AG04450 (cell line): Measurements from ENCODE around the gene PNKD. TPM values are rescaled to one million over a fixed set of nuclear protein-coding genes. Genes with fewer than 3 reads are reported as not detected.

Source experiments
- CTCF ChIA-PET: fragments of 300-600, 350-600 bp; formaldehyde crosslinking; extraction: SDS; loops from one replicate; lab custom pipeline; 2022; ENCODE audit warnings: antibody characterized with exemption, inconsistent platforms; lab: Charles Lee
- POLR2A ChIA-PET: fragments of 350-600 bp; formaldehyde crosslinking; extraction: SDS; loops from one replicate; lab custom pipeline; 2021; ENCODE audit warnings: antibody characterized with exemption, inconsistent platforms; lab: Yijun Ruan, JAX
- DNase-seq: peaks from one replicate; pipeline ENCODE4 v3.0.0-alpha.2; 2011; ENCODE audit warnings: low read depth, low spot score
- H3K27ac ChIP-seq: one replicate; pipeline ENCODE4 v1.5.1; 2012; ENCODE audit warnings: low read depth, low read length, control low read depth
- H3K27me3 ChIP-seq: one replicate; pipeline ENCODE4 v1.6.0; 2012; ENCODE audit warnings: low read length; ENCODE audit not compliant: control insufficient read depth, insufficient read depth
- H3K4me3 ChIP-seq: 2 replicates; pipeline ENCODE4 v1.5.1; 2011; ENCODE audit warnings: mild to moderate bottlenecking, low read depth, low read length, control low read depth
- H3K9me3 ChIP-seq: 2 replicates; pipeline ENCODE4 v1.5.1; 2012; ENCODE audit warnings: low read length; ENCODE audit not compliant: control insufficient read depth, insufficient read depth
- CTCF ChIP-seq: IDR thresholded peaks from 2 replicates; pipeline ENCODE4 v1.5.1; 2011; ENCODE audit warnings: low read depth, low read length, control low read depth, inconsistent platforms
- polyA minus RNA-seq: library from RNA; depleted of rRNA, polyadenylated mRNA; stranded (reverse); fragments of >200 nt; gene quantifications from 2 replicates; pipeline ENCODE4 v1.2.3, GENCODE V29; 2011; rRNA and poly(A)+ RNA removed
- polyA plus RNA-seq: library from polyadenylated mRNA; depleted of rRNA; stranded (reverse); fragments of >200 nt; gene quantifications from 2 replicates; pipeline ENCODE4 v1.2.3, GENCODE V29; 2011; rRNA removed

PNKD gene
- polyA plus RNA-seq (32.1 and 45.9 TPM in 2 replicates), polyA minus RNA-seq (12.6 and 18.3 TPM in 2 replicates)

- H3K27ac ChIP-seq = peak within 1 kb of the TSS; percentile 65
- H3K9me3 ChIP-seq = no peaks in the 10 kb centered on the region; the same call in 1 of the 2 replicates
- DNase-seq = peak; percentile 99
- 0 out of 2 replicates have a peak, but pooled peaks have one; percentile 26 for TF ChIP-seq CTCF
- H3K4me3 ChIP-seq = peak within 1 kb of the TSS; percentile 96
- POLR2A ChIA-PET = interaction anchor here (0.6 to 3.0 kb wide), 6 partner anchors 11 to 388 kb away, joined by 3 to 17 read pairs (median 4); no protein-coding TSS in a partner anchor
- no peaks in the 10 kb centered on the region for H3K27me3 ChIP-seq
- CTCF ChIA-PET = interaction anchor here (0.6 to 4.9 kb wide), 12 partner anchors 9 to 197 kb away, joined by 3 to 73 read pairs (median 4); partner anchors contain the start of gene TMBIM1
Observed at GRCh38 chr2:218269900-218270720, at the start of gene PNKD, which contains the start of gene AAMP. PNKD (plus strand) TSS chr2:218270519; CDS start chr2:218270536, 17 bp downstream. AAMP (minus strand) TSS chr2:218270137; CDS start chr2:218270086, 51 bp downstream.

- ChIA-PET CTCF (interaction anchor here (0.5 kb wide), 1 partner anchor 15 kb away, joined by 3 read pairs; no protein-coding TSS in a partner anchor), POLR2A (interaction anchor here (0.7 kb wide), 1 partner anchor 13 kb away, joined by 3 read pairs; no protein-coding TSS in a partner anchor)
- H3K4me3 ChIP-seq = no peak overlapping the region
- no peak overlapping the region for H3K27ac ChIP-seq
- no peak for DNase-seq
- TF ChIP-seq CTCF = no peak
- peaks cover 6% of the 10 kb centered on the region; the same call in 1 of the 2 replicates for H3K9me3 ChIP-seq
- H3K27me3 ChIP-seq = no peaks in the 10 kb centered on the region
Observed at GRCh38 chr2:218221000-218221399, 49.3 kb upstream of the PNKD start.

GRCh38 chr2:218223046-218223445 lies 47.3 kb upstream of the PNKD start:
- no peak for TF ChIP-seq CTCF
- Histone ChIP-seq H3K27me3 (no peaks in the 10 kb centered on the region), H3K4me3 (no peak overlapping the region), H3K27ac (no peak overlapping the region), H3K9me3 (no peaks in the 10 kb centered on the region)
- no peak for DNase-seq
- ChIA-PET CTCF (no interaction called here), POLR2A (no interaction called here)

- no peak for DNase-seq
- Histone ChIP-seq H3K27ac (no peak overlapping the region), H3K4me3 (no peak overlapping the region), H3K27me3 (no peaks in the 10 kb centered on the region), H3K9me3 (no peaks in the 10 kb centered on the region)
- POLR2A ChIA-PET = no interaction called here
- CTCF ChIA-PET = no interaction called here
- TF ChIP-seq CTCF = no peak
Observed at GRCh38 chr2:218224186-218224585, 46.1 kb upstream of the PNKD start.

- no peak for TF ChIP-seq CTCF
Observed at GRCh38 chr2:218226903-218227302, 43.4 kb upstream of the PNKD start.

More at GRCh38 chr2:218226903-218227302, 43.4 kb upstream of the PNKD start:
- H3K9me3 ChIP-seq = no peaks in the 10 kb centered on the region
- ChIA-PET POLR2A (no interaction called here), CTCF (no interaction called here)
- DNase-seq = no peak
- H3K27ac ChIP-seq = no peak overlapping the region
- H3K4me3 ChIP-seq = no peak overlapping the region
- H3K27me3 ChIP-seq = no peaks in the 10 kb centered on the region
